ENCODE results near the gene KIFC3.

KIFC3 gene

GRCh38 chr16:57761957-57762356, 40.3 kb downstream of the KIFC3 start:
- no peak for DNase-seq (ENCODE audit: low read depth in 1 of 2, low spot score in 1 of 2)
- in situ Hi-C loops (cut with HindIII; ENCODE audit: low pct_unique_long_range_greater_than_20kb, low sequenced_read_pairs) = no loop called here
- TF ChIP-seq JUND (IDR thresholded peaks at IDR 0.05; ENCODE audit: low read depth) = no peak

GRCh38 chr16:57761301-57761700, 41.0 kb downstream of the KIFC3 start:
- TF ChIP-seq JUND (IDR thresholded peaks at IDR 0.05; ENCODE audit: low read depth) = no peak
- in situ Hi-C loops (cut with HindIII; ENCODE audit: low pct_unique_long_range_greater_than_20kb, low sequenced_read_pairs) = no loop called here
- no peak for DNase-seq (ENCODE audit: low read depth in 1 of 2, low spot score in 1 of 2)

GRCh38 chr16:57760357-57761160, 41.7 kb downstream of the KIFC3 start:
- no peak for DNase-seq (ENCODE audit: low read depth in 1 of 2, low spot score in 1 of 2)
- no peak for TF ChIP-seq JUND (IDR thresholded peaks at IDR 0.05; ENCODE audit: low read depth)
- in situ Hi-C loops (cut with HindIII; ENCODE audit: low pct_unique_long_range_greater_than_20kb, low sequenced_read_pairs) = no loop called here

DNA sequence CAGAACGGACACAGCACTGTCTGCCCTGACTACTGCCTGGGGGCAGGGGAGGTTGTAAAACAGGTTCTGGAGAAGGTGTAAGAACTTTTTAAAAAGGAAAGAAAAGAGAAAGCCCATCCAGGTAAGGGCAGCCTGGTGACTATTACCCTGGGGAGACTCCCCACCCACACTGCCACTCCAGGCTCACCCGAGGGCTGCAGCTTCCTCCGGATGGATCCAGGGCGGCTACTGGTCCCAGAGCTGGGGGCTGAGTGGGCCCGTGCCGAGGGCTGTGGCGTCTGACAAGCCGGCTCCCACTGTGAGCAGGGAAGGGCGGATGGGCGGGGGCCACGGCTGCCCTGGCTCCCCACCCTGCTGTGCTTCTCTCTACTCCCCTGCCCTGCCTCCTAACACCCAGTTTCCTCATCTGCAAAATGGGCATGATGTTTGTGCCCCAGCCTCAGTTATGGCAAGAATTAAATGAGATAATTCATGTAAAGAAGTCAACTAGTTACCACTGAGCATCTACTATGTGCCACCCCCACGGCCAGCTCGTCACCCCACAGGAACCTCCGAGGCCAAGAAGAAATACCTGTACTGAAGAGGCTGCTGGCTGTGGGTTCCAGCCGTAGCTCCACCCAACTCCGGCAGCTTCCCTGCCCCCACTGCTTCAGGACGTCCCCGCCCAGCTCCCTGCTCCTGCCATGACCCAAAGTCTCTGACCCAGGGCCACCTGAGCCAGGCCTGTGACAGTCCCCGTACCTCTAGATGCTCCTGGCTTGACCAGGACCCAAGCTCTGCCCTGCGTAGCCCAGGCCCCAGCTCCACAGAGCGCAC, 42.5 kb downstream of the KIFC3 start:
- TF ChIP-seq JUND (IDR thresholded peaks at IDR 0.05; ENCODE audit: low read depth) = no peak
- peak in 1 of 2 experiments; percentile 79 for DNase-seq (ENCODE audit: low read depth in 1 of 2, low spot score in 1 of 2)
- in situ Hi-C loops (cut with HindIII; ENCODE audit: low pct_unique_long_range_greater_than_20kb, low sequenced_read_pairs) = no loop called here

DNA sequence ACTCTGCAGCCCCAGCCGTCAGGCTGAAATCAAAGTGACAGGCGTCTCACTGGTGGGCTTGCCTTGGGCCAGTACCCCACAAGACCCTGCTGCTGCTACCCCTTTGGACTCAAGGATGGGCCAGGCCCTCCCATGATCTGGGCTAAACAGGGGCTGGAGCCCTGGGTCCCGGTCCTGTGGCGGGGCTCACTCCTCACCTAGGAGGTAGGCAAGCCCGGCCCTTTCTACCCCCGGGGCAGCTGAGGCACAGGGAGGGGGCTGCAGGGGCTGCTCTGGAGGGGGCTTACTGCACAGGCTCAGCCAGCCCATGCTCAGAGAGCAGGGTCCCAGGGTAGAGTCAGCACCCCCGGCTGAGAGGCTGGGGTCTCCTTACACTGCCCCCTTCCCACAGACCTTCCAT, 43.2 kb downstream of the KIFC3 start:
- DNase-seq (ENCODE audit: low read depth in 1 of 2, low spot score in 1 of 2) = no peak
- no peak for TF ChIP-seq JUND (IDR thresholded peaks at IDR 0.05; ENCODE audit: low read depth)
- in situ Hi-C loops (cut with HindIII; ENCODE audit: low pct_unique_long_range_greater_than_20kb, low sequenced_read_pairs) = no loop called here

- no peak for TF ChIP-seq JUND (IDR thresholded peaks at IDR 0.05; ENCODE audit: low read depth)
- in situ Hi-C loops (cut with HindIII; ENCODE audit: low pct_unique_long_range_greater_than_20kb, low sequenced_read_pairs) = no loop called here
- no peak for DNase-seq (ENCODE audit: low read depth in 1 of 2, low spot score in 1 of 2)
Measured at GRCh38 chr16:57758331-57759117, 43.8 kb downstream of the KIFC3 start.

DNA sequence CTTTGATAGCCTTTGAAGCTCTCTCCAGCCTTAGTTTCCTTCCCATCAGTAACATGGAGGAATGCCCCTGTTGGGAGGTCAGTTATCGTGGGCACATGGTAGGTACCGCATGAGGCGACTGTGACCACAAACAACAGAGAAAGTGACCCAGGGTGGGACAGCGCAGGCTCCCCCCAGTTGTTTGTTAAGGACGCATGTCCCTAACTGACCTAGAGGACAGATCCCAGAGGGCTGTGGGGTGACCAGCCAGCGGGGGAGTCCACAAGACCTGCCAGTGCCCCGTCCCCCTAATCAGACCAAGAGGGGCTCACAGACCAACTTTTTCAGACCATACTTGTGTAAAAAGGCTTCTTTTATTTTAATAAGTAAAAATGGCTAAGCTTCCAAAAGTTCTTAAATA, 44.4 kb downstream of the KIFC3 start:
- DNase-seq (ENCODE audit: low read depth in 1 of 2, low spot score in 1 of 2) = no peak
- in situ Hi-C loops (cut with HindIII; ENCODE audit: low pct_unique_long_range_greater_than_20kb, low sequenced_read_pairs) = no loop called here

DNA sequence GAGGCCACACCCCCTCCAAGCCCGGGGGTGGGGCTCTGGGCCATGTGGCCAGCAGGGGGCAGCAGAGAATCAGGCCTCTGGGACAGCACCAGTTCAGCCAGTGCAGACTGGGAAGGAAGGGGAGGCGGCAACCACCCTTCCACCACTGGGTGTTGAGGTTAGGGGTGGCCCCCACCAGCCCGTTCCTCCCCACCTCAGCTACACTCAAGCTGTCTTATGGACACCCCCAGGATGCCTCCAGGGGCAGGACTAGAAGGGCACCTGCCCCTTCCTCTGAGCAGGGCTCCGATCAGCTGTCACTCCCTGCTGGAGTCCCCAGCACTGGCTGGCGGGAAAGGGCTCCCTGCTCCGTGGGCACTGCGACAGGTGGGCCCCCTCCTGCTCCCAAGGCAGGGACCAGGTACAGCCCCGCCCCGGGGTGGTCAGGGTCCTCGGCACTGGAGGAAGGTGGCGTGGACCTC, 44.9 kb downstream of the KIFC3 start:
- DNase-seq (ENCODE audit: low read depth in 1 of 2, low spot score in 1 of 2) = peak; percentile 80 to 89
- TF ChIP-seq JUND (IDR thresholded peaks at IDR 0.05; ENCODE audit: low read depth) = no peak
- in situ Hi-C loops (cut with HindIII; ENCODE audit: low pct_unique_long_range_greater_than_20kb, low sequenced_read_pairs) = no loop called here

More for the DNA sequence above, 44.4 kb downstream of the KIFC3 start:
- TF ChIP-seq JUND (IDR thresholded peaks at IDR 0.05; ENCODE audit: low read depth) = no peak

GRCh38 chr16:57756424-57757325, 45.6 kb downstream of the KIFC3 start:
- in situ Hi-C loops (cut with HindIII; ENCODE audit: low pct_unique_long_range_greater_than_20kb, low sequenced_read_pairs) = no loop called here
- TF ChIP-seq JUND (IDR thresholded peaks at IDR 0.05; ENCODE audit: low read depth) = no peak
- DNase-seq (ENCODE audit: low read depth in 1 of 2, low spot score in 1 of 2) = no peak

DNA sequence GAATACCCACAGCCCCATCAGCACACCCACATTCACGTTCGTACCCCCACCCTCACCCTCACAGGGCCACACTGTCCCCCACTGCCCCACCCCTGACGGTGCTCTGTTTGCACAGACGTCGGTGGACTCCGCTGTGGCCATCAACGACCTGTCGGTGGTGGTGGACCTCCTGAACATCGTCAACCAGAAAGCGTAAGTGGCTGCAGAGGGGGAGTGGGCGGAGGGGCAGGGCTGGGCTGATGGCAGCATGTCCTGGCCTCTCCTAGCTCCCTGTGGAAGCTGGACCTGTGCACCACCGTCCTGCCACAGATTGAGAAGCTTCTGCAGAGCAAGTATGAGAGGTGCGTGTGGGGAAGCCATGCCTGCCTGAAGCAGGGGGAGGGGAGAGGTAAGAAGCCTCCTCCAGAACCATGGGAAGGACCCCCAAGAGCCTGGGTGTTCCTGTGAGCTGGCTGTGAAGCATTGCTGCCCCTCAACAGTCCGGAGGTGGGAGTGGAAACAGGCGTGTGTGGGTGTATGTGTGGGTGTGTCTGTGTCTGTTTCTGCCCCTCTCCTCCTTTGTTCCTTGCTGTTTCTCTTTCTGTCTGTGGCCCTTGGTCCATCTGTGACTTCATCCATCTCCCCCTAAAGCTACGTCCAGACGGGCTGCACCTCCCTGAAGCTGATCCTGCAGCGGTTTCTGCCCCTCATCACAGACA, 46.4 kb downstream of the KIFC3 start:
- in situ Hi-C loops (cut with HindIII; ENCODE audit: low pct_unique_long_range_greater_than_20kb, low sequenced_read_pairs) = no loop called here
- DNase-seq (ENCODE audit: low read depth in 1 of 2, low spot score in 1 of 2) = no peak
- no peak for TF ChIP-seq JUND (IDR thresholded peaks at IDR 0.05; ENCODE audit: low read depth)

DNA sequence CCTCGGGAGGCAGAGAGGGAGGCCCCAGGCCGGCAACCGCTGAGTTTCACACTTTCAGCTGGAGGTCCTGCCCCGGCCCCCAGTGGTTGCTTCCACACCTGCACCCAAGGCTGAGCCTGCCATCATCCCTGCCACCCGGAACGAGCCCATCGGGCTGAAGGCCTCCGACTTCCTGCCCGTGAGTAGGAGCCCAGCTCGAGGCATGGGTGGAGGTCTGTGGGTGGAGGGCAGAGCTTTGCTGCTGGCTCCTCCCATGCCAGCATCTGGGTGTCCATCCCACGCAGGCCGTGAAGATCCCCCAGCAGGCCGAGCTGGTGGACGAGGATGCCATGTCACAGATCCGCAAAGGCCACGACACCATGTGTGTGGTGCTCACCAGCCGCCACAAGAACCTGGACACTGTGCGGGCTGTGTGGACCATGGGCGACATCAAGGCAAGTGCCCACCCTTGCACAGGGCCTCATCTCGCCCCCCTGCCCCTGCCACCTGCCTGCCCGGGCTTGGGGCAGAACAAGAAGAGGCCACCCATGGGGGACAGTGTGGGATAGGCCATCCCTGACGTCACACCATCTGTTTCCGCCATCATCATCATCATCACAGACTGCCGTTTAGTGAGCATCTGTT, 47.1 kb downstream of the KIFC3 start:
- no peak for DNase-seq (ENCODE audit: low read depth in 1 of 2, low spot score in 1 of 2)
- in situ Hi-C loops (cut with HindIII; ENCODE audit: low pct_unique_long_range_greater_than_20kb, low sequenced_read_pairs) = no loop called here

More for the DNA sequence above, 47.1 kb downstream of the KIFC3 start:
- no peak for TF ChIP-seq JUND (IDR thresholded peaks at IDR 0.05; ENCODE audit: low read depth)

Data from T47D (cell line).